Measurements from ENCODE around the gene HRH1.

- TF ChIP-seq CTCF (optimal IDR thresholded peaks at IDR 0.05 in 1 of 3, IDR thresholded peaks at IDR 0.05 in 1 of 3, conservative IDR thresholded peaks at IDR 0.05 in 1 of 3; ENCODE audit: extremely low read depth in 1 of 3, insufficient read depth in 2 of 3, low read length in 3 of 3) (no peak), EZH2 (IDR thresholded peaks at IDR 0.05; ENCODE audit: low read length) (no peak)
These were observed 104.7 kb downstream of the HRH1 start for GRCh38 chr3:11258958-11259357.

All from keratinocyte (primary cell).